HCT116 (cell line): ENCODE data around the gene AHR. TPM values are rescaled to one million over a fixed set of nuclear protein-coding genes. Genes with fewer than 3 reads are reported as not detected.

Experiments
- ATAC-seq: fragments of 200-7000 bp; cut with Tn5 transposase; 2 replicates; pipeline ENCODE4 v1.9.1; 2020; ENCODE audit warnings: mild to moderate bottlenecking, moderate library complexity
- BruUV-seq: library from RNA; stranded (reverse); fragments of 400-500 nt; replicated peaks from 2 replicates; lab custom pipeline; 2021; lab: Mats Ljungman, UMichigan
- CTCF ChIA-PET: fragments of 300-600 bp; sonication (Branson Sonifier 250); formaldehyde crosslinking; loops from one replicate; lab custom pipeline; 2021; ENCODE audit warnings: antibody characterized with exemption; lab: Charles Lee
- POLR2A ChIA-PET: fragments of 300-600, 350-600 bp; sonication (Branson Sonifier 250); formaldehyde crosslinking; loops from one replicate; lab custom pipeline; 2021; ENCODE audit warnings: antibody characterized with exemption; lab: Charles Lee
- RAD21 ChIA-PET, 2 experiments: fragments of 300-600 bp; sonication (Branson Sonifier 250); formaldehyde crosslinking; loops; one replicate each; lab custom pipeline; 2023; ENCODE audit warnings: low total read pairs in 2 of 2; ENCODE audit not compliant: uncharacterized antibody in 2 of 2, unreplicated experiment in 2 of 2, low non-redundant PET in 1 of 2; lab: Charles Lee
- DNase-seq: peaks from one replicate; pipeline ENCODE4 v3.0.0-alpha.2; 2010; ENCODE audit warnings: low read depth, low spot score
- H2AFZ ChIP-seq: fragments of 200-600 bp; shearing (Covaris generic), sonication (generic); 2 replicates; pipeline ENCODE4 v1.6.1; 2017; ENCODE audit warnings: low read depth, mixed run types, mixed read lengths, antibody characterized with exemption, low read length; ENCODE audit not compliant: poor library complexity, severe bottlenecking
- H3K27ac ChIP-seq: 2 replicates; pipeline ENCODE4 v1.5.1; 2012; ENCODE audit warnings: low read depth, low read length
- H3K27me3 ChIP-seq: fragments of 200-600 bp; sonication (generic); 2 replicates; pipeline ENCODE4 v1.6.1; 2016; ENCODE audit warnings: mixed run types, low read length, mixed read lengths; ENCODE audit not compliant: insufficient read depth
- H3K36me3 ChIP-seq, 2 experiments: fragments of 200-500 bp in 1 of 2; fragments of 200-600 bp in 1 of 2; sonication (Bioruptor generic) in 1 of 2; sonication (generic) in 1 of 2; 2 replicates each; pipeline versions ENCODE4 v1.5.1 to v1.6.1; 2014 to 2016; ENCODE audit warnings: low read length in 2 of 2, inconsistent platforms in 1 of 2, mixed read lengths in 1 of 2, mixed run types in 1 of 2; ENCODE audit not compliant: insufficient read depth in 2 of 2, control insufficient read depth in 1 of 2
- H3K4me1 ChIP-seq, 2 experiments: fragments of 200-600 bp in 1 of 2; sonication (generic) in 1 of 2; 2 replicates each; pipeline versions ENCODE4 v1.5.1 to v1.6.1; 2012 to 2017; ENCODE audit warnings: low read length in 2 of 2, inconsistent platforms in 1 of 2, mild to moderate bottlenecking in 1 of 2, mixed read lengths in 1 of 2, mixed run types in 1 of 2, moderate library complexity in 1 of 2; ENCODE audit not compliant: insufficient read depth in 2 of 2, control insufficient read depth in 1 of 2
- H3K4me2 ChIP-seq: fragments of 200-600 bp; sonication (generic); 2 replicates; pipeline ENCODE4 v1.6.1; 2017; ENCODE audit warnings: mixed run types, low read length, mixed read lengths
- H3K4me3 ChIP-seq, 2 experiments: fragments of 200-600 bp in 1 of 2; sonication (generic) in 1 of 2; replicated peaks in 1 of 2; 2 replicates each; pipeline ENCODE4 v1.5.1; 2011 to 2016; ENCODE audit warnings: low read length in 2 of 2, control low read depth in 1 of 2, low read depth in 1 of 2, mild to moderate bottlenecking in 1 of 2, mixed read lengths in 1 of 2, mixed run types in 1 of 2
- H3K79me2 ChIP-seq: fragments of 200-600 bp; sonication (generic); 2 replicates; pipeline ENCODE4 v1.6.1; 2017; ENCODE audit warnings: mild to moderate bottlenecking, mixed run types, low read length, moderate library complexity, mixed read lengths; ENCODE audit not compliant: insufficient read depth
- H3K9ac ChIP-seq: fragments of 200-600 bp; sonication (generic); 2 replicates; pipeline ENCODE4 v1.6.1; 2016; ENCODE audit warnings: low read length, mixed read lengths
- H3K9me2 ChIP-seq: fragments of 200-600 bp; sonication (generic), shearing (Covaris generic); 2 replicates; pipeline ENCODE4 v1.6.1; 2017; ENCODE audit warnings: mixed run types, mild to moderate bottlenecking, moderate library complexity; ENCODE audit not compliant: insufficient read depth
- H3K9me3 ChIP-seq, 2 experiments: fragments of 200-500 bp in 1 of 2; fragments of 200-600 bp in 1 of 2; sonication (Bioruptor generic) in 1 of 2; sonication (generic) in 1 of 2; 2 replicates each; pipeline ENCODE4 v1.6.1; 2014 to 2017; ENCODE audit warnings: low read length in 2 of 2, mixed read lengths in 2 of 2, inconsistent platforms in 1 of 2, low read depth in 1 of 2, mild to moderate bottlenecking in 1 of 2, mixed run types in 1 of 2, moderate library complexity in 1 of 2; ENCODE audit not compliant: control insufficient read depth in 1 of 2, insufficient read depth in 1 of 2
- H4K20me1 ChIP-seq: fragments of 200-600 bp; sonication (generic), shearing (Covaris generic); 2 replicates; pipeline ENCODE4 v1.6.1; 2017; ENCODE audit warnings: mixed run types, mild to moderate bottlenecking, moderate library complexity; ENCODE audit not compliant: insufficient read depth
- EGR1 ChIP-seq: IDR thresholded peaks from 2 replicates; pipeline ENCODE4 v1.6.1; 2012; ENCODE audit warnings: low read depth
- EZH2 ChIP-seq: fragments of 200-600 bp; sonication (generic); IDR thresholded peaks from 2 replicates; pipeline ENCODE4 v1.6.1; 2017; ENCODE audit warnings: antibody characterized with exemption, mixed run types
- JUND ChIP-seq: IDR thresholded peaks from 2 replicates; pipeline ENCODE4 v1.6.1; 2012
- MAX ChIP-seq: IDR thresholded peaks from 2 replicates; pipeline ENCODE4 v1.6.1; 2012
- SIN3A ChIP-seq: IDR thresholded peaks from 2 replicates; pipeline ENCODE4 v1.6.1; 2012; ENCODE audit warnings: low read depth
- TCF7L2 ChIP-seq: IDR thresholded peaks from 2 replicates; pipeline ENCODE4 v1.7.0; 2011; ENCODE audit warnings: borderline replicate concordance, inconsistent platforms; ENCODE audit not compliant: insufficient read depth, insufficient read length; ENCODE audit errors: extremely low read depth
- ZFX ChIP-seq: fragments of 450-650 bp; IDR thresholded peaks from 2 replicates; pipeline ENCODE4 v1.6.1; 2017
- intact Hi-C: fragments of 100-400 bp; cut with micrococcal nuclease; formaldehyde crosslinking; loops from 2 replicates; pipeline ENCODE4 v1.10.0; 2022
- total RNA-seq: library from RNA; stranded (reverse); gene quantifications from one replicate; pipeline ENCODE4 v1.2.1, GENCODE V29; 2021; ENCODE audit not compliant: unreplicated experiment
- TF ChIP-seq, protein P1 (sequence below): IDR thresholded peaks from 2 replicates; pipeline ENCODE4 v1.6.1; 2011; ENCODE audit warnings: mild to moderate bottlenecking, low read length, moderate library complexity; ENCODE audit not compliant: insufficient replicate concordance; ENCODE audit errors: extremely low read depth

AHR gene
- total RNA-seq, 1 experiment from 2014 or later: 29.7 TPM

GRCh38 chr7:17298840-17299482 lies 509 bp downstream of the AHR start:
- BruUV-seq: no TSS peak
- Histone ChIP-seq H3K4me1 (peaks cover 6 to 28% of the 10 kb centered on the region in 2 experiments; a peak in 3 of 4 replicates), H3K4me2 (peak overlapping the region; percentile 67), H2AFZ (no peak overlapping the region), H3K27ac (peak overlapping the region; percentile 92), H4K20me1 (no peaks in the 10 kb centered on the region), H3K4me3 (peak overlapping the region; percentile 67), H3K79me2 (peaks cover 51% of the 10 kb centered on the region), H3K9ac (peak overlapping the region; percentile 76), H3K36me3 (no peaks in the 10 kb centered on the region), H3K9me2 (no peaks in the 10 kb centered on the region), H3K9me3 (no peaks in the 10 kb centered on the region), H3K27me3 (no peaks in the 10 kb centered on the region)
- ATAC-seq (peak; percentile 74), DNase-seq (no peak)
- ChIA-PET CTCF (interaction anchor here (0.7 kb wide), 1 partner anchor 203 kb away, joined by 3 read pairs; no protein-coding TSS in a partner anchor), RAD21 (no interaction called here), POLR2A (interaction anchor here (0.6 to 2.3 kb wide), 6 partner anchors 9 to 1744 kb away, joined by 3 to 8 read pairs (median 8); no protein-coding TSS in a partner anchor)
- intact Hi-C loops: loop anchor here (2.0 kb wide), 1 partner anchor 316 kb away; no protein-coding TSS in a partner anchor
- TF ChIP-seq JUND: no peak
- peak; percentile 33; the same call in 1 of the 2 replicates for TF ChIP-seq EGR1
- peak; percentile 6 for TF ChIP-seq MAX
- TF ChIP-seq ZFX: peak; percentile 83; the same call in 1 of the 2 replicates

GRCh38 chr7:17299483-17299991 lies 1.1 kb downstream of the AHR start:
- RAD21 ChIA-PET: no interaction called here
- CTCF ChIA-PET: no interaction called here
- H3K79me2 ChIP-seq: peaks cover 57% of the 10 kb centered on the region
- TF ChIP-seq ZFX (no peak), JUND (0 out of 2 replicates have a peak, but pooled peaks have one; percentile 13), EZH2 (no peak), EGR1 (0 out of 2 replicates have a peak, but pooled peaks have one; percentile 2), SIN3A (no peak; the same call in 1 of the 2 replicates), TCF7L2 (no peak)
- TF ChIP-seq, protein P1, sequence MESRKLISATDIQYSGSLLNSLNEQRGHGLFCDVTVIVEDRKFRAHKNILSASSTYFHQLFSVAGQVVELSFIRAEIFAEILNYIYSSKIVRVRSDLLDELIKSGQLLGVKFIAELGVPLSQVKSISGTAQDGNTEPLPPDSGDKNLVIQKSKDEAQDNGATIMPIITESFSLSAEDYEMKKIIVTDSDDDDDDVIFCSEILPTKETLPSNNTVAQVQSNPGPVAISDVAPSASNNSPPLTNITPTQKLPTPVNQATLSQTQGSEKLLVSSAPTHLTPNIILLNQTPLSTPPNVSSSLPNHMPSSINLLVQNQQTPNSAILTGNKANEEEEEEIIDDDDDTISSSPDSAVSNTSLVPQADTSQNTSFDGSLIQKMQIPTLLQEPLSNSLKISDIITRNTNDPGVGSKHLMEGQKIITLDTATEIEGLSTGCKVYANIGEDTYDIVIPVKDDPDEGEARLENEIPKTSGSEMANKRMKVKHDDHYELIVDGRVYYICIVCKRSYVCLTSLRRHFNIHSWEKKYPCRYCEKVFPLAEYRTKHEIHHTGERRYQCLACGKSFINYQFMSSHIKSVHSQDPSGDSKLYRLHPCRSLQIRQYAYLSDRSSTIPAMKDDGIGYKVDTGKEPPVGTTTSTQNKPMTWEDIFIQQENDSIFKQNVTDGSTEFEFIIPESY: no peak
- no peak overlapping the region for H2AFZ ChIP-seq
- peak overlapping the region; percentile 92 for H3K27ac ChIP-seq
- no peak for DNase-seq
- no peaks in the 10 kb centered on the region for H3K9me3 ChIP-seq
- H3K4me2 ChIP-seq: peak overlapping the region; percentile 67
- TSS peak; percentile 50 for BruUV-seq
- peak overlapping the region; percentile 76 for H3K9ac ChIP-seq
- H3K36me3 ChIP-seq: no peaks in the 10 kb centered on the region
- H4K20me1 ChIP-seq: no peaks in the 10 kb centered on the region
- peak overlapping the region; percentile 67 for H3K4me3 ChIP-seq
- no peaks in the 10 kb centered on the region for H3K9me2 ChIP-seq
- ATAC-seq: no peak
- intact Hi-C loops: loop anchor here (2.0 kb wide), 1 partner anchor 317 kb away; no protein-coding TSS in a partner anchor
- POLR2A ChIA-PET: no interaction called here
- peaks cover 11 to 34% of the 10 kb centered on the region in 2 experiments; a peak in 3 of 4 replicates for H3K4me1 ChIP-seq
- no peaks in the 10 kb centered on the region for H3K27me3 ChIP-seq
